ENCODE measurements around the gene PPP1R26.
"Not testable (repeated sequence)": the region's sequence is repeated elsewhere in the genome, so short reads cannot be mapped to it uniquely, and the experiment has no call there.

PPP1R26 gene

DNA sequence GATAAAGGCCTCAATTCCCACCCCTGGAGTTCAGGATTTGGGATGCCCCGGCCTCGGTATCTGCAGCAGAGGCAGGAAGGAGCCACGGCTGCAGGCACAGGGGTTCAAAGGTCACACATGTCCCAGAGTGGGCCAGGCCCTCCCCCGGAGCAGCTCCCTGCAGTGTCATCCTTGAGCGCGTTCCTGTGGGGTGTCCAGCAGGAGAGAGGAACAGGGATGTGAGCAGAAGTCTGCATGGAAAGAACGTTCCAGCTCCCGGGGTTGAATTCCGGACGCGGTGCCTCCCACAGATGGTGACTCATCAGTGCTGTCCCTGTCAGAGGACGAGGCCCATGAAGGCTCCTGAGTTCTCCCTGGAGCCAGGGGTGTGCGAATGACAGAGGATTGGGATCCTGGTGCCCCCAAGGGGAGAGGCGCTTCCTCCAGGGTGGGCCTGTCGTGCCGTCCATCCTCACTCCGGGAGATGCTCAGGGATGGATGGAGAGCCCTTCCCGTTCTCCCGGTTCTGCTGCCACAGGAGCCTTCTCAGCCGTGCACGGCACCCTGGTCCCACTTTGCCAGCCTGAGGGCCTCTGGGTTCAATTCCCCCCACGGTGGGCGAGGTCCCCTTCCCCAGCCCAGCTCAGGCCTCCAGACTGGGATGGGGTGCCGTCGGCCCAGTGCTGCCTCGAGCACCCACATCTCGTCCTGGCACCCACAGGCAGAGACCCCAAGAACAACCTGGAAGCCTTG is 44.7 kb downstream of the PPP1R26 start:
- no peak for DNase-seq

DNA sequence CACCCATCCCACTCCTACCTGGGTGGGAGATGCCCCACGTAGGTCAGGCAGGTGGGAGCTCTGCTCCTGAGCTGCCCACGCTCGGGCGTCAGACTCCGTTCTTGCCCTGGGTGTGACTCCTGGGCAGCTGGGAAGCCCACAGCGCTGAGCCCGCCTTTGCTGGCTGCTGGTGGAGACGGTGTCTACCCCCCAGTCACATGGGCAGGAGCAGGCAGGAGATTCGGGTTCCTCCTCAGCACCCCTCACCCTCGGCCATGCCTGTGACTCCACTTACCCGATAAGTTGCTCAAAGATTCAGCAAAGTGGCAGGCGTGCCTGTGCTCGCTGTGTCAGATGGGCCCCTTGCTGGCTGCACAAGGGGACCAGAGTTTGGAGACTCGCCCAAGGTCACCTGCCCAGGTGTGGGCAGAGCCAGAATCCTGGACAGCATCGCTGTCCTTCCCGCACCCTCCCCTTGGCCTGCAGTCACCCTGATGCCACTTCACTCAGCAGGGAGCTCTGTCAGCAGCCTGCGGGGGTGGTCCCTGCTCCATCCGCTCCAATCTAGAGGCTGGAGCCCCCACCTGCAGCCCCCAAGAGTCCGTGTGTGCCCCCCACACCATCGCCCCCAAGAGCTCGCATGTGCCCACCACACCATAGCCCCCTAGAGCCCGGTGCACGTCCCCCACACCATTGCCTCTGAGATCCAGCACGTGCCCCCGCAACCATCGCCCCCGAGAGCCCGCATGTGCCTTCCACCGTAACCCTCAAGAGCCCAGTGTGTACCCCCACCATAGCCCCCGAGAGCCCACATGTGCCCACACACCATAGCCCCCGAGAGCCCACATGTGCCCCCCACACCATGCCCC is 45.9 kb downstream of the PPP1R26 start:
- no peak for DNase-seq

DNA sequence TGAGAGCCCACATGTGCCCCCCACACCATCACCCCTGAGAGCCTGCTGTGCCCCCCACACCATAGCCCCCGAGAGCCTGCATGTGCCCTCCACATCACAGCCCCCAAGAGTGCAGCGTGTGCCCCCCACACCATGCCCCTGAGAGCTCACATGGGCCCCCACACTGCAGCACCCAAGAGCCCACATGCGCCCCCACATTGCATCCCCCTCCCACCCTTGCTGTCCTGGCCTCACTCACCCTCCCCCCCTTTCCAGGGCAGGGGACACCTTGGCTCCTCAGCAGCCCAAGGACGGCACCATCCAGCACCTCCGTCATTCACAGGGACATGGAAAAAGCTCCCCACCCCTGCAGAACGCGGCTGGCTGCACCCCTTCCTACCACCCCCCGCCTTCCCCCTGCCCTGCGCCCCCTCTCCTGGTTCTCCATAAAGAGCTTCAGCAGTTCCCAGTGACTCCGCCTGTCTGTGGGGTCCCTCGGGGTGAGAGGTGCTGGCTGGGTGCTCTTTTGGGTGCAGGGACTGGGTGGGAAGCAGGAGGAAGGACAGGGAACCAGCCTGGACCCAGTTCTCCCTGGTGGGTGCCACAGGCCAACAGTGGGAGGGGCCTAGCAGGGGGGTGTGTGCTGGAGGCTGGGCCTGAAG is 46.6 kb downstream of the PPP1R26 start:
- DNase-seq, result no peak

DNA sequence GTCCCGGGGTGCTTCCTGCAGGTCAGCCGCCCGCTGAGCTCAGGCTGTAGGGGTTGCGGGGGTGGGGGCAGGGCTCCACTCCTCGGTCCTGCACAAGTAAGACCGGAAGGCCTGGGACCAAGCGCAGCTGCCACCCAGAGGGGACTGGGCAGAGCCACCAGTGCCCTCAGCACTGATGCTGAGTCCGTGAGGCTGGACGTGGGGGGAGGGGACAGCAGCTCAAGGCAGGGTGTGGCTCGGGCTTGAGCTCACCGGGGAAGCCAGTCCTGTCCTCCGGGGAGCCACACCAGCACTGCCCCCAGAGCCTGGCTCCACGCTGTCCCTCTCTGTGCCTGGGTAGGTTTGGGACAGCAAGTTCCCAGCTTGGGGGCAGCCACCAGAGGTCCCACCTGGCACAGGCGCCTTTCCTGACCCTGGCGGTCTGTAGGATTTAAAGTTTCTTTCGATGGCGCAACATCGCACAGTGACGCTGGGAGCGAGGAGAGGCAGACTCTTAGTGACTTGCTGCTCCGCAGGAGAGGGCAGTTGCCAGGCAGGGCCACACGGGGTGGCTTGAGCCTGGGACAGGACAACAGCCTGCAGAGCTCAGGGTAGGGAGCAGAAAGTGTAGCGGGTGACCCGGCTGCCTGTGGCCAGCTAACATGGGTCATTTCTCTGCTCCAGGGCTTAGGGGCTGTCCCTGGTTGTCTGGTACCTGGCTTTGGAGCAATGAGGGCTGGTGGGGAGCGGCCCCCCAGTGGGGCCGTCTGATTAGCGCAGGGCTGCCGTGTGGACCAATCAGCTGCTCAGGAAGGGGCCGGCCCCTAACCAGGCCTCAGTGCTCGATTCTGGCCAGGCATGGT is 47.4 kb downstream of the PPP1R26 start:
- DNase-seq, result no peak

DNA sequence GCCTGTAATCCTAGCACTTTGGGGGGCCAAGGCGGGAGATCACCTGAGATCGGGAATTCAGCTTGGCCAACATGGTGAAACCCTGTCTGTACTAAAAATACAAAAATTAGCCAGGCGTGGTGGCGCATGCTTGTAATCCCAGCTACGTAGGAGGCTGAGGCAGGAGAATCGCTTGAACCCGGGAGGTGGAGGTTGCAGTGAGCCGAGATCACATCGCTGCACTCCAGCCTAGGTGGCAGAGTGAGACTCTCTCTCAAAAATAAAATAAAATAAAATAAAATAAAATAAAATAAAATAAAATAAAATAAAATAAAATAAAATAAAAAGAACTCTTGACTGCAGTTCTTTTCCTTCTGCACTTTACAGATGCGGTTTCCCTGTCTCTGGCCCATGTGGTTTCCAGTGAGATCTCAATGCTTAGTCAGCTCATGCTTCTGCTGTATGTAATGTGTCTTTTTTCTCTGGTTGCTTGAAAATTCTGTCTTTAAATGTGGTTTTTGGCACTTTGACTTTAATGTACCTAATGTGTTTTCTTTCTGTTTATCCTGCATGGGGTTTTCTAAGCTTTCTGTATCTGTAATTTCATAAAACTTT is 49.4 kb downstream of the PPP1R26 start:
- DNase-seq, result not testable (repeated sequence)

DNA sequence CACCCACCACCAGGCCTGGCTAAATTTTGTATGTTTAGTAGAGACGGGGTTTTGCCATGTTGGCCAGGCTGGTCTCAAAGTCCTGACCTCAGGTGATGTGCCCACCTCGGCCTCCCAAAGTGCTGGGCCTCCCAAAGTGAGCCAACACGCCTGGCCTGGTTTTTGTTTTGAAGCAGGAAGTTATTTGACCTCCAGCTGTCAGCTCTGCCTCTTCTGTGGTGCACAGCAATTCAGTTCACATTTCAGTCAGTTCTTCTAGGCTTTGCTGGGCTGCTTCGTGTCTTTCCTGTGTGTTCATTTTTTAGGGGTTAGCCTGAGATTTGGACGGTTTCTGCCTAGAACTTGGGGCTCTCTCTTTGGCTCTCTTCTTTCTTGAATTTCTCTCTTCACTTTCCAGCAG is 50.6 kb downstream of the PPP1R26 start:
- no peak for DNase-seq

DNA sequence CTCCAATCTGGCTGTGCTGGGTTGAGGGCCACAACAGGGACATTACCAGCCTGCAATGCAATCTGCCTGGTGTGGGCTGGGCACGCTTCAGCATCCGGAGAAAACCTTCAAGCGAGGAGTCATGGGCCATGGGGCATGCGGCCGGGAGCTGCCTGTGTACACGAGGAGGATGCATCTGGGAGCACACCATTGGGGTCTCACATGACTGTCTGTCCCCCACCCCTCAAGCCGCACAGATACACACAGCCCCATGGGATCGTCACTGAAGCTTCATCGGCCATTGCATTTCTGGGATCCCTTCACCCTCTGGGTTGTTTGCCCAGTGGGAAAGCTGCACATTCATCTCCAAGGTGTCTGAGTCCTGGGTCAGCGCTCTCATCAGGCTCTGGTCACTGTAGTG is 51.5 kb downstream of the PPP1R26 start:
- no peak for DNase-seq

DNA sequence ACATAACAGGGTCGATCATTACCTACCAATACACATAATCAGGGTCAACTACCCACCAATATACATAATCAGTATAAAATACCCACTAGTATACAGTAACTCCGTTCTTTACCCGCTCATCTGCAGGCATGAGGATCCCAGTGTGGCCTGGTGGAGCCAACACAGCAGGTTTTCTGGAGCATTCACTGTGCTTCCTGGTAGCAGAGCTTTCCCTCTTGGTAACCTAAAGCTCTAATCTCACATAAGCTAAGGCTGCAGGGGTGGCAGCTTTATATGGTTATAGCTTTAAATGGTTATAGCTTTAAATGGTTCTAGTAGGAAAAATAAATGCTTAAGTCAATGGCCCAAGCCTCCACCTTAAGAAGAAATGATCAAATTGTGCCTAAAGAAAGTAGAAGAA is 53.5 kb downstream of the PPP1R26 start:
- DNase-seq, result no peak

DNA sequence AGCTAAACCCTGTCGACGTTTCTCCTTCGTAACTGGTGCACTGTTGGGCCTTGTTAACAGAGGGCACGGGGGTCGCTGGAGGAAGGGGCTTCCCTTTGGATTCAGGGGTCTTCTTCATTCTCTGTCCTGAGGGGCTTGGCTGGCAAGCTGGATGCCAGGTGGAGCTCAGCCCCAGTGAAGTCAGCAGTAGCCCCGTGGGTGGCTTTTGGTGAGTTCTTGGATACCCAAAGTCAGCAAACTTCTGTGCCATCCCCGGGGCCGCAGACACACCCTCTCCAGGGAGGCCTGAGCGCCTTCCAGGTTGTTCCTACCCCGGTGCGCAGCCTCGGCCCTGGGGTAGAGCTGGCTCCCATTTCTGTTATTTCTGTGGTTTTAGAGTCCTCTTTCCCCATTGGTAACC is 54.1 kb downstream of the PPP1R26 start:
- no peak for DNase-seq

DNA sequence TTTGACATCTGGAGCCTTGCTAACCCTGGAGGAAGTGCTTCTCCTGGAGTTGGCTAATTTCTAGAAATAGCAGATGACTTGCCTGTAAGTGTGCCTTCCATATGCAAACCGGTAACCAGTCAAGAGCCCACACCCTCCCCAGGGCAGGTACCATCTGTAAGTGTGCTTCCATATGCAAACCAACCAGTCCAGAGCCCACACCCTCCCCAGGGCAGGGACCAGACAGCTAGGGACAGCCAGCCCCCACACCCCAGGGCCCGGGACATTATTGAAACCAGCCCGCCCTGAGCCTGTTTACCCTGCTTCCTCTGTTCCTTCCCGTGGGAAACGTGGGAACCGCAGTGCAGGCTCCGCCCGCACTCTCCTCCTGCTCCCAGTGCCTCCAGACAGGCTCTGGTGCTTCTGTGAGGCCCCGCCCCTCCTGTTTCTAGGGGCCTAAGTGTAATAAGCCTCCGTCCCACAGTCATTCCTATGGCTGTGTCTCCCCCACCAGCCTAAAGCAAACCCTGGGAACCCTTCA is 54.7 kb downstream of the PPP1R26 start:
- not testable (repeated sequence) for DNase-seq

DNA sequence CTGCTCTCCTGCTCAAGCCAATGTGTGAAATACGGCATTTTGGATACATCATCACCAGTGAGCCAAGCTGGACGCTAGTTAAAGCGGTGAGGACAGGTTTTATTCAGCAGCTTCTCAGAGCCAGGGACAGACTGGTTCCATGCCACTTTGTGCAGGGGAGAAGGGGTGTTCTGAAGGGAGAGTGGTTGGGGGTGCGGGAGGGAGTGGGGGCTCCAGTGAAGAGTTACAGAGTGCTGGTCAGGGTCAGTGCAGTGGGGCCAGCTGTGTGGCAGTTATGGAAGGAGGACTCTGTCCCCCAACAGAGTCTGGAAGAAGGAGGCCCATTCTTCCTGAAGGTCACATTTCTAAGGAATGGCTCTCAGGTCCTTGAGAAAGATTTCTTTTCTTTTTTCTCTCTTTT is 55.2 kb downstream of the PPP1R26 start:
- not testable (repeated sequence) for DNase-seq

DNA sequence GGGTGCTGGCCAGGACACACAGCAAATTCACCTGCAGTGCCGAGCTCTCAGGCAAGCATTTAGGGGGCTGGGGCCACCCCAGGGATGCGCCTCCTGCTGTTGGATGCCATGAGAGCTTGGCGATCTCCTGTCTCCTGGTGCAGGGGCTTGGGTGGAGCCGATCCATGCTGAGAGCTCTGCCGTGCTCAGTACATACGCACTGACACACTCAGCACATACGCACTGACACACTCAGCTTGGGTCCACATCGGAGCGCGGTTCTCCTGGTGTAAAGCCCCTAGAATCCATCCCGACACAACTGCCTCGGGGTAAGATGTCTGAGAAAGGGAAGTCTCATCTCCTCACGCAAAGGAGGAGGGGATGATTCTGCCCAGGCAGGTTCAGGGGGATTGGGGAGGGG is 56.0 kb downstream of the PPP1R26 start:
- DNase-seq, result not testable (repeated sequence)

DNA sequence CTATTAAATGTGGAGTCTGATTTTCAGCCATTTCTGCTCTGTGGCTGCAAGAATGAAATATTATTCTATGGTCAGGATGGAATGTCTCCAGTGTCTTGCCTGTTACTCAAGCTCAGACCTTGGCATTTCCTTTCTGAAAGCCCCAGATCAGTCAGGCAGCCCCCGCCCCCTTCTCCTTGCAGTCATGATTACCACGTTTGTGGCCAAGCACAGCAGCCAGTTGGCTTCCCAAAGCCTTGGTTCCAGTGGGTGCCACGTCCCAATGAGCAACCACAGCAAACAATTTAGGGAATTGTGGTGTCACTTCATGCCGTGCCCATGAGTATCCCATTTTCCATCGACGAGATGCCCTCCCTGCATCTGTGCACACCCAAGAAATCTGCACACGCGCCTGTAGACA is 56.6 kb downstream of the PPP1R26 start:
- no peak for DNase-seq

All from NCI-H524 treated with DMSO at 0.1 percent for 48 hours (cell line).